ENCODE results near the gene ARMC9. TPM values are rescaled to one million over a fixed set of nuclear protein-coding genes. Genes with fewer than 3 reads are reported as not detected.

Gene ARMC9
- total RNA-seq, 1 donor, result 0.73 TPM

DNA sequence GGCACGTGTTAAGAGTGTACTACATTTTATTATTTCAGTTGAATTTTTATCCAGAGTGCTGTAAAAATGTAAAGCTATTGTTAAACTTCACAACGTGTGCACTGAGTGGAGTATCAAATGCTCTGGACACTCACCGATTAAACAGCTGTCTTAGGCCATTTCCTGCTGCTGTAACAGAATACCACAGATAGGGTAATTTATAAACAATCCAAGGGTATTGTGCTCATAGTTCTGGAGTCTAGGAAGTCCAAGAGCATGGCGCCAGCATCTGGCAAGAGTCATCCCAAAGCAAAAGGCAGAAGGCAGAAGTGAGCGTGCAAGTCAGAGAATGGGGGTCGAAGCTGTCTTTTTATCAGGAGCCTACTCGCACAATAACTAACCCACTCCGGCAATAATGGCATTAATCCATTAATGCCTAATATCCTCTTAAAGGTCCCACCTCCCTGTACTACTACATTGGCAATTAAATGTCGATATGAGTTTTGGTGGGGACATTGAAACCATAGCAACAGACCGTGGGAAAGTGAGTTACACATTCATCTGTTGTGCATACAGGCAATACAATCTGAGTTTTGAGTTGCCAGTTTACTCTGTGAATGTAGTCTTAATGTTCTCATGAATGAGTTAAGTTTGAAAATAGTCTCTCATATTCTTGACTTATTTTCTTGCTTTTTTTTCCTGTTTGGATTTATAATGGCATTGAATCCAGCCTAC is 64.8 kb downstream of the ARMC9 start:
- no peaks in the 10 kb centered on the region for H3K4me1 ChIP-seq (ENCODE audit: insufficient read depth, low read length)
- H3K27me3 ChIP-seq (ENCODE audit: insufficient read depth, low read length), result no peaks in the 10 kb centered on the region
- H3K9me3 ChIP-seq (ENCODE audit: low read depth, low read length), result no peaks in the 10 kb centered on the region
- H3K4me3 ChIP-seq (ENCODE audit: low read length), result no peak overlapping the region

DNA sequence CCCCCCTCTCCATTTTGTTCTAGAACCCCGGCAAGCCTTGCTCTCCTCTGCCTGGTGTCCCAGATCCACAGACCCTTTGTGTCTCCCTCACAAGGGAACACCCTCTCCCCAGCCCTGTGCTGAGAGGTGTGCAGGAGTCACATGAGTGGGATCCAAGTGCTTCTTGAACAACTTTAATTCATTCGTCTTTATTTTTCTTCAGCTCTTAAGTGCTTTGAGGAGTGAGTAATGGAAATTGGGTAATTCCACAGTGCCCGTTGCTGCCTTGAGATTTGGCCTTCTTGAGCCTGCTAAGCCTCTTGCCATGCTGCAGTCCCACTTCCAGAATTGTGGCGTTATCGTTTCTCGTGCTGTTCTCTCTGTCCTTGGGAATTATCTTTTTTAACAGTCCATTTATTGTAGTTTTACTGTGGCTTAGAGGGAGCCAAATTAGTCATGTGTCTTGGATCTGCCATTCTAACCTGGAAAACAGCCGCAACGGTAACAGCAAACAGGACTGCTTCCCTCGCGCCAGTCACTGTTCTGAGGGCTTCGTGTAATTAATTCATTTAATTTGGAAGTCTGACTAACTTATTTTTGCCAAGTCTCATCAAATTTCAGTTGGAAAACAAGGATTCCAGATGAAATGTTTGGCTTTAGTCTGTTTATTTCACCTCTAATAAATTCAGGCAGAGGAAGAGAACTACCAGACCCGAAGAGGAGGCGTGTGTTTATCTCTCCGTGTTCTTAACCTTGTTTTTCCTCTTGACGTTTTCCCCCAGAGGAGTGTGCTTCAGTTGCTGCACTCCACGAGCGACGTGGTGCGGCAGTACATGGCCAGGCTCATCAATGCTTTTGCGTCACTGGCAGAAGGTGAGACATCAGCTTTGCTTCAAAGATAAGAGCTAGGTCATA is 72.0 kb downstream of the ARMC9 start:
- Histone ChIP-seq H3K4me1 (ENCODE audit: insufficient read depth, low read length) (no peaks in the 10 kb centered on the region), H3K27me3 (ENCODE audit: insufficient read depth, low read length) (no peaks in the 10 kb centered on the region), H3K4me3 (ENCODE audit: low read length) (no peak overlapping the region), H3K9me3 (ENCODE audit: low read depth, low read length) (no peaks in the 10 kb centered on the region)

DNA sequence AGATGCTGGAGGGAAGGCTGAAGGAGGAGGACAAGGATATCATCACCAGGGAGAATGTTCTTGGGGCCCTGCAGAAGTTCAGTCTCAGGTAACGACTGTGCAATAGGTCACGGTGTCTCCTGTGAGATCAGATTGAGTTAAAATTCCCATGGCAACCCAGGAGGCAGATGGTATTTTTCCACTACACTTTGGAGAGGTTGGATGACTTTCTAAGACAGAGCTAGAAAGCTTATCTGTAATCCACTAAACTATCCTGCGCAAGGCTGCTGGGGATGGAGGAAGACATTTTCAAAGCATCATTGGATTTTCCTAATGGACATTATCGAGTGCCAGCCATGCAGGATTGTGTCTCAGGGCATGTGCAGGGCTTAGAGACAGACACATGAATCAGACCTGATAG is 74.6 kb downstream of the ARMC9 start:
- Histone ChIP-seq H3K4me1 (ENCODE audit: insufficient read depth, low read length) (no peaks in the 10 kb centered on the region), H3K4me3 (ENCODE audit: low read length) (no peak overlapping the region), H3K27me3 (ENCODE audit: insufficient read depth, low read length) (no peaks in the 10 kb centered on the region), H3K9me3 (ENCODE audit: low read depth, low read length) (no peaks in the 10 kb centered on the region)

DNA sequence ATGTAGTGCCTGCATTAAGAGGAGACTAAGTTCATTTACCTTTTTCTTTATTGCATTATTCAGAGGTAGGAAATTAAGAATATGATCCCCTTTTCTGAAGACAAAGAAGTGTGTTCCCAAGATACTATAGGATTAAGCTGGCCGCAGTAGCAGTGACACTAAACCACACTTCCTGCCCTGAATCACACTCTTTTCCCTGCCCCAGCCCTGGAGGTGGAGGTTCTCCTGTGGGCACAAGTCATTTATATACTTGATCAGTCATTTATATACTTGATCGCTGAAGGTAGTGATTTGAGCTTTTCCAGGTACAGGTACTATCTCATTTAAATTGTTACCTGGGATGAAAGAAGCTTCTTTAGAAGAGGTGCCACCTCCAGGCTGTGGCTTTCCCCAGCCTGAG is 78.6 kb downstream of the ARMC9 start:
- Histone ChIP-seq H3K9me3 (ENCODE audit: low read depth, low read length) (no peaks in the 10 kb centered on the region), H3K27me3 (ENCODE audit: insufficient read depth, low read length) (no peaks in the 10 kb centered on the region), H3K4me3 (ENCODE audit: low read length) (no peak overlapping the region), H3K4me1 (ENCODE audit: insufficient read depth, low read length) (peaks cover 5% of the 10 kb centered on the region)

DNA sequence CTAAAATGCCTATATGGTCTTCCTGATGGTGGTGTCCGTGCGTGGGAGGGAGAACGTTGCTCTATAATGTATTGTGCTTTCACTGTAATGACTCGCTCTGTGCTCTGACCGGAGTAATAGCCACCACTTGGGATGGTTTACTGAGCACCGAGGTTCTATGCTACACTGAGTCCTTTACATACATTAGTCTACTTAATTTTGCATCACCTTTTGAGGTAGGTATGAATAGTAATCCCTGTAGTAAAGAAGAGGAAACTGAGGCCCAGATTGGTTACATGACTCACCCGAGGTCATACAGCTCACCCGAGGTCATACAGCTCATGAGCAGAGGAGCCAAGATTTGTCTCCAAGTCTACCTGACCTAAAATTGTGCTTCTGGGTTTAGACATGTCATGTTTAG is 79.5 kb downstream of the ARMC9 start:
- no peak overlapping the region for H3K4me3 ChIP-seq (ENCODE audit: low read length)
- H3K27me3 ChIP-seq (ENCODE audit: insufficient read depth, low read length), result no peaks in the 10 kb centered on the region
- H3K9me3 ChIP-seq (ENCODE audit: low read depth, low read length), result no peaks in the 10 kb centered on the region
- peaks cover 5% of the 10 kb centered on the region for H3K4me1 ChIP-seq (ENCODE audit: insufficient read depth, low read length)

DNA sequence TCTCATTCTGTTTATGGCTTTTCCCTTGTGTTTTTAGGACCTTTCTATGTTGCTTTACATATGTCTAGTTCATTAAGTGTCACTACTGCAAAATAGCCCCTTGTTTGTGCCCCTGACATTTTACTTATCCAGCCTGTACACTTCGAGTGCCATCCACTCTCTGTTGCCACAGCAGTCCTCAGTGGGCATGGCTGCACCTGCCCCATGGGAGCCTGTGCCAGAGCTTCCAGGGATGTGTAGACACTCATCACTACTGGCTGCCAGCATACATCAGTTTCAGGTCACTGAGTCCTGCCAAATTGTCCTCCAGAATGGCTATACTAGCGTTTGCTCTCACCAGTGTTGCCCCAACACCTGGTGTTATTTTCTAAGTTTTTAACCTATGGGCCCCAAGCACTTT is 80.4 kb downstream of the ARMC9 start:
- Histone ChIP-seq H3K27me3 (ENCODE audit: insufficient read depth, low read length) (no peaks in the 10 kb centered on the region), H3K4me3 (ENCODE audit: low read length) (no peak overlapping the region), H3K4me1 (ENCODE audit: insufficient read depth, low read length) (peaks cover 5% of the 10 kb centered on the region), H3K9me3 (ENCODE audit: low read depth, low read length) (no peaks in the 10 kb centered on the region)

DNA sequence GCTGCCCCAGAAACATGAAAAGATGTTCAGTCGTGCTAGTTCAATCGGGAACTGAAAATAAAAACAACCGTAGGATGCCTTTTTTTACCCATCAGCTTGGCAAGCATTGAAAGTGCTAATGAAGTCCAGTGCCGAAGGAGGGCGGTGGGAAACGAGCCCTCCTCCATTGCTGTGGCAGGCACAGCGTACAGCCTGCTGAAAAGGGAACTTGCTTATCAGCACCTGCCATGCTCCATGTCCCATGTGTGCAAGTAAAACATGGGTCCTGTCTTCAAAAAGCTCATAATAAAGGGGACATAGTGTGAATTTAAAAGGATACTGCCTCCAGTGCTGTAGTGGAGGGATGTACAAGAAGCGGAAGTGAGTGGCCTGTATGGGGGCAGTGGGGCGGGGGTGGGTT is 82.4 kb downstream of the ARMC9 start:
- Histone ChIP-seq H3K9me3 (ENCODE audit: low read depth, low read length) (no peaks in the 10 kb centered on the region), H3K4me1 (ENCODE audit: insufficient read depth, low read length) (peaks cover 5% of the 10 kb centered on the region), H3K4me3 (ENCODE audit: low read length) (no peak overlapping the region), H3K27me3 (ENCODE audit: insufficient read depth, low read length) (no peaks in the 10 kb centered on the region)

DNA sequence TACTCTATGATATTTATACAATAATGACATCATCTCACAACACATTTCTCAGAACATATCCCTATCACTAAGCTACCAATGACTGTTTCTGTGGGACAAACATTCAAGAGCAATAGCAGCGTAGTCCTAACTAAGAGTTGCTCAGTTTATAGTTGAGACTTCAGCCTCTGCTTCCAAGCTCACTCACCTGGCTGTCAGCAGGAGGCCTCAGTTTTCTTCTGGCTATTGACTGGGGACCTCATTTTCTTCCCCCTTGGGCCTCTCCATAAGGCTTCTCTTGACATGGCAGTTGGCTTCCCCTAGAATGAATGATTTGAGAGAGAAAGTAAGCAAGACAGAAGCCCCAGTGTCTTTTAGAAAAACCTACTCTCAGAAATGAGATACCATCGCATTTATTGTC is 85.9 kb downstream of the ARMC9 start:
- Histone ChIP-seq H3K27me3 (ENCODE audit: insufficient read depth, low read length) (no peaks in the 10 kb centered on the region), H3K4me3 (ENCODE audit: low read length) (no peak overlapping the region), H3K4me1 (ENCODE audit: insufficient read depth, low read length) (peaks cover 5% of the 10 kb centered on the region), H3K9me3 (ENCODE audit: low read depth, low read length) (no peaks in the 10 kb centered on the region)

DNA sequence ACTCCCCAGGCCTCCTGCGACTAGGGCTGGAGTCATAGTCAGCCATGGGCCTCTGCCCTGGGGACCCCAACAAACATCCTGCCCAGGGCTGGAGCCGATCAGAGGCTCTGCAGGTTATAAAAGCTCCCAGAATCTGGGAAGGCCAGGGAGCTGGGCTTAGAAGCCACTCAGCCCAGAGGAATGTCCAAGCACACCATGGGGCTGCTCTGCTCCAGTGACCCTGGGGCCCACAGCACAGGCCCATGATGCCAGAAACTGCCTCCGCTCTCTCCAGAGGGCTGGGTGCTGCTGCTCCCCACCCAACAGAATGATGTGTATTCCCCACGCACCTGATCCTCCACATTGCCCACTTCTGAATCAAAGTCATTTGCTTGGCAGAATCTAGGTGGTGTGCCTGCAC is 88.5 kb downstream of the ARMC9 start:
- H3K9me3 ChIP-seq (ENCODE audit: low read depth, low read length), result no peaks in the 10 kb centered on the region
- no peak overlapping the region for H3K4me3 ChIP-seq (ENCODE audit: low read length)
- no peaks in the 10 kb centered on the region for H3K4me1 ChIP-seq (ENCODE audit: insufficient read depth, low read length)
- H3K27me3 ChIP-seq (ENCODE audit: insufficient read depth, low read length), result no peaks in the 10 kb centered on the region

DNA sequence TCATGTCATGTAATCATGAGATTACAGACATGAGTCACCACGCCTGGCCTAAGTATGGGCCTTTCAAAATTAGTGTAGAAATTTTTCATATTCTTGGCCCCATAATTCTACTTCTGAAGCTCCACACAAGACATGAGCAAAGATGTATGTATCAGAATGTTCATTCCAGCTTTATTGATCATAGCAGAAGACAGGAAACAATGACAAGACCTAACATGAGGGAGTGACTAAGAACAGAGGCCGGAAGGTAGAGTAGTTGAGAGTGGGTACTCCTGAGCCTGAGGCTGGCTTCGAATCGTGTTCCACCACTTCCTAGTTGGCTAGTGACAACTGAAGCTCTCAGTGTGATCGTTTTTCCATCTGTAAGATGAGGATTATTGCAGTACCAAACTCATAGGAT is 89.3 kb downstream of the ARMC9 start:
- Histone ChIP-seq H3K27me3 (ENCODE audit: insufficient read depth, low read length) (no peaks in the 10 kb centered on the region), H3K4me3 (ENCODE audit: low read length) (no peak overlapping the region), H3K9me3 (ENCODE audit: low read depth, low read length) (no peaks in the 10 kb centered on the region), H3K4me1 (ENCODE audit: insufficient read depth, low read length) (no peaks in the 10 kb centered on the region)

DNA sequence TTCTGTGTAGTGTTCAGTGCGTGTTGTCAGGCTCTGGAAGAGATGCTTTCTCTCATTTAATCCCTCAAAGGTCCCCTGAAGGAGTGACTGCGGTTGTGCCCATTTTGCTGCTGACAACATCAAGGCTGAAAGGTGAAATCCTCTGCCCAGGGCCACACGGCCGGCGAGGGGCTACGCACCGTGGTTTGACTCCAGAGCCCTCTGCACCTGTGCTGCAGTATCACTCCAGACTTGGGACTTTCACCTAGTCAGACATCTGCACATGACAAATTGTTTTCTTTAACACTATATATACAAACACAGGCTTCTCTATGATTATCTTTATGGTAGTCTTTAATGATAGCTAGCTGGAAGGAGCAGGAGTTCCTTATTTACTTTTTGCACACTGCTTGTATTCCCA is 90.2 kb downstream of the ARMC9 start:
- Histone ChIP-seq H3K27me3 (ENCODE audit: insufficient read depth, low read length) (no peaks in the 10 kb centered on the region), H3K4me1 (ENCODE audit: insufficient read depth, low read length) (no peaks in the 10 kb centered on the region), H3K4me3 (ENCODE audit: low read length) (no peak overlapping the region), H3K9me3 (ENCODE audit: low read depth, low read length) (no peaks in the 10 kb centered on the region)

DNA sequence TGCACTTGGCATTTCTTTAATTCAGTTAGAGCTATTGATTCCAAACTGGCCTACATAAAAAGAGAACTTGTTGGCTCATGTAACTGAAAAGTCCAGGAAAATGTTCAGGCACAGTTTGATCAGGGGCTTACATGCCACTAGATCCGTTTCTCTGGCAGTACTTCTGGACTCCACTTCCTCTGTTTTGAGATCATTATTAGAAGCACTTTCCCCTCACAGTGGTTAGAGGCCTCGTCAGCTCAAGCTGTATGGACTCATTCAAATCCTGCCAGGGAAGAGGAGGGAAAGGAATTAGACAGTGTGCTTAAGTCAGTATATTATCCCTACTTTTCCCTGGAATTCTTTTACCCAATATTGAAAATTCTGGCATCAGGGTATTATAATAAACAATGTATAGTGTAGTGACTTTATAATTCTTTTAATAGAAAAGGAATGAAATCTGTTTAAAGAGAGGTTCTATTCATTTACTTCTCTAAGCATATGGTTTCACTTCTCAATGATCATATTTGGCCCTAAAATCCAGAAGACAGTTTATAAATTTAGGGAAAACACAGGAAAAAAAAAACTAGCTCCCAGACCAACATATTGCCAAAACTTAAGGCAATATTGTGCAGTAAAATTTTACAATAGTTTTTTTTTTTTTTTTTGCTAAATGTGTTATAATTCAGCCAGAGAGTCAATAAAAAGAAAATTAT is 92.0 kb downstream of the ARMC9 start:
- no peaks in the 10 kb centered on the region for H3K27me3 ChIP-seq (ENCODE audit: insufficient read depth, low read length)
- no peaks in the 10 kb centered on the region for H3K9me3 ChIP-seq (ENCODE audit: low read depth, low read length)
- no peak overlapping the region for H3K4me3 ChIP-seq (ENCODE audit: low read length)
- peaks cover 16% of the 10 kb centered on the region for H3K4me1 ChIP-seq (ENCODE audit: insufficient read depth, low read length)

DNA sequence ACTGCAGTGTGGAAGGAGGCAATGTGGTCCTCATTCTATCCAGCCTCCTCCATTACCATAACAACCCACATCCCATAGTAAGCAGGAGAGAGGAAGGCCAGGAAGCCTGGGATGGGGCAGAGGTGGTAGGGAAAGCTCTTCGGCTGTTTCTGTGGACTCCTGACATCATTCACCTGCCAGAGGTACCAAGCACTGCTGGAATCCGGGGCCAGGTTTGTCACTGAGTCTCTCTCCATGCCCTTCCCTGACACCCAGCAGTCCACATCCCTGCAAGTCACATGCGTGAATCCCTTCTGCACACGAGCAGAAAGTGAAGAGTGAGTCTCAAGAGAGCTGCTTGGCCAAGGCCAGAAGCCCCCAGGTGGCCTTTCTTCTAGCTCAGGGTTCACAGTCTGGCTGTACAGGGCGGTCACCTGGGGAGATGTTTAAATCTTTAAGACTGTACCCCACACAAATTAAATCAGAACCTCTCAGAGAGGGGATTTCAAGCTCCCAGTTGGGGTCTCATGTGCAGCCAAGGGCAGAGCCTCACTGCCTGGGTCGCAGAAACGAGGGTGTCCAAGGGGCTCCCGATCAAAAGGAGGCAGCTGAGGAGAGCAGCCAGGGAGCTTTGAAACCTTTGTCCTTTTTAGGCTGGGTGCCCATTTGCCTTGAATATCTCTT is 94.2 kb downstream of the ARMC9 start:
- no peak overlapping the region for H3K4me3 ChIP-seq (ENCODE audit: low read length)
- no peaks in the 10 kb centered on the region for H3K27me3 ChIP-seq (ENCODE audit: insufficient read depth, low read length)
- peaks cover 22% of the 10 kb centered on the region for H3K4me1 ChIP-seq (ENCODE audit: insufficient read depth, low read length)
- H3K9me3 ChIP-seq (ENCODE audit: low read depth, low read length), result no peaks in the 10 kb centered on the region

DNA sequence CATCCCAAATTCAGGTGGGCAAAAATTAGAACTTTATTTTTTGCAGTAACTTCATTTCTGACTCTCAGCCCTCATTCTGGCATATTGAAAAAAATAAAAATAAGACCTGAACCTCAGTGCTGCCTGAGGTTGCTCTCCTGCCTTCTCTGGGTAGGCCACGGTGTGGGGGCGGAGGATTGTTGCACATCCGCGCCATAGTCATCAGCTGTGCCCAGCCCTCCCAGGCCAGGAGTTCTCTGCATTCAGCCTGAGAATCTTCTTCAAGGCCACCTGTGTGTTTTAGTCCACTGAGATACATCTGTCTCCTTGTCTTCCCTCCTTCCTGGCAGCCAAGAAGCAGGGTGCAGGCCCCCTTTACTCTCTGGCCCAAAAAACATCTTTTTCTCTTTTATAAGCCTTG is 94.7 kb downstream of the ARMC9 start:
- no peak overlapping the region for H3K4me3 ChIP-seq (ENCODE audit: low read length)
- no peaks in the 10 kb centered on the region for H3K27me3 ChIP-seq (ENCODE audit: insufficient read depth, low read length)
- H3K9me3 ChIP-seq (ENCODE audit: low read depth, low read length), result no peaks in the 10 kb centered on the region
- H3K4me1 ChIP-seq (ENCODE audit: insufficient read depth, low read length), result peaks cover 22% of the 10 kb centered on the region

DNA sequence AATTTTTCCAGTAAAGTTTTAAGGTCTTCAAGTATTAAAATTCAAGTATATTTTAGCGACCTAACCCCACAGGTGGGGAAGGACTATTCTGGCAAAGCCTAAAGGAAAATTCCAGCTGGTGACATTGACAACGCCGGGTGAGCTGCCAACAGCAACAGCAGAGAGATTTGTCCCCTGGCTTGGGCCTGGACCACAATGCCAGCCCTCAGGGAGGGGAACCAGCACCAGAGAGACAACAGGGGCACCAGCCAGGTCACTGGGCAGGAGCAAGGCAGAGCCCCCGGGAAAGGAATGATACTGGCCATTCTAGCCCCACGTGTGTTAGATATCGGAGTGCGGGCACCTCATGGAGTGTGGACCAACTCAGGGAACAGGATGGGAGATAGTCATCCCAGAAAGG is 95.7 kb downstream of the ARMC9 start:
- Histone ChIP-seq H3K27me3 (ENCODE audit: insufficient read depth, low read length) (no peaks in the 10 kb centered on the region), H3K4me1 (ENCODE audit: insufficient read depth, low read length) (peaks cover 23% of the 10 kb centered on the region), H3K4me3 (ENCODE audit: low read length) (no peak overlapping the region), H3K9me3 (ENCODE audit: low read depth, low read length) (no peaks in the 10 kb centered on the region)

All from mononuclear cell (primary cell).